H1 (cell line): ENCODE measurements around the gene DRG1. TPM values are rescaled to one million over a fixed set of nuclear protein-coding genes. Genes with fewer than 3 reads are reported as not detected.

Source experiments
- BRCA1 ChIP-seq: IDR thresholded peaks from 2 replicates; pipeline ENCODE4 v1.6.1; 2012; ENCODE audit warnings: low read depth, low read length, improper control_type of control experiment
- CBX8 ChIP-seq: fragments of 300-800, 300-1000 bp; sonication (generic); IDR thresholded peaks from 2 replicates; pipeline ENCODE4 v1.7.1; 2016; ENCODE audit warnings: low read depth, low read length, borderline replicate concordance
- CEBPB ChIP-seq: IDR thresholded peaks from 2 replicates; pipeline ENCODE4 v1.6.1; 2012; ENCODE audit warnings: low read depth, low read length
- CHD1 ChIP-seq: IDR thresholded peaks from 2 replicates; pipeline ENCODE4 v1.6.1; 2012; ENCODE audit warnings: low read depth, low read length, improper control_type of control experiment
- CREB1 ChIP-seq: IDR thresholded peaks from 2 replicates; pipeline ENCODE4 v1.6.1; 2012; ENCODE audit warnings: inconsistent platforms
- CTBP2 ChIP-seq: IDR thresholded peaks from 2 replicates; pipeline ENCODE4 v1.7.0; 2011; ENCODE audit warnings: borderline replicate concordance, mild to moderate bottlenecking, moderate library complexity, mixed read lengths, low read length; ENCODE audit not compliant: insufficient read depth, insufficient read length
- GTF2F1 ChIP-seq: IDR thresholded peaks from 2 replicates; pipeline ENCODE4 v1.6.1; 2012; ENCODE audit warnings: low read depth, low read length, improper control_type of control experiment, borderline replicate concordance
- HDAC2 ChIP-seq, 2 experiments: fragments of 300-600 bp in 1 of 2; sonication (generic) in 1 of 2; IDR thresholded peaks; 2 replicates each; pipeline ENCODE4 v1.6.1; 2011 to 2012; ENCODE audit warnings: low read depth in 2 of 2, low read length in 2 of 2, mild to moderate bottlenecking in 2 of 2, moderate library complexity in 2 of 2, borderline replicate concordance in 1 of 2, inconsistent platforms in 1 of 2
- KDM1A ChIP-seq: fragments of 200-600, 300-600 bp; sonication (generic); IDR thresholded peaks from 2 replicates; pipeline ENCODE4 v1.7.1; 2016; ENCODE audit warnings: mild to moderate bottlenecking, low read length, borderline replicate concordance
- NANOG ChIP-seq: IDR thresholded peaks from 2 replicates; pipeline ENCODE4 v1.6.1; 2011; ENCODE audit warnings: low read length, low read depth, mild to moderate bottlenecking, inconsistent platforms; ENCODE audit not compliant: insufficient read depth, poor library complexity, severe bottlenecking
- NRF1 ChIP-seq: IDR thresholded peaks from 2 replicates; pipeline ENCODE4 v1.6.1; 2011; ENCODE audit warnings: mild to moderate bottlenecking, low read depth, low read length, improper control_type of control experiment
- PHF8 ChIP-seq: fragments of 200-600 bp; sonication (generic); conservative IDR thresholded peaks from 2 replicates; pipeline ENCODE4 v1.7.1; 2012; ENCODE audit warnings: low read depth, mild to moderate bottlenecking, inconsistent platforms, low read length, moderate library complexity
- POLR2A ChIP-seq, 2 experiments: IDR thresholded peaks; 1 replicate in 1 of 2; 2 replicates in 1 of 2; pipeline ENCODE4 v1.6.1; 2011; ENCODE audit warnings: low read depth in 2 of 2, low read length in 2 of 2, mild to moderate bottlenecking in 2 of 2; ENCODE audit errors: control extremely low read depth in 1 of 2
- POLR2AphosphoS5 ChIP-seq: IDR thresholded peaks from 2 replicates; pipeline ENCODE4 v1.6.1; 2011; ENCODE audit warnings: low read depth, low read length
- POU5F1 ChIP-seq: IDR thresholded peaks from 2 replicates; pipeline ENCODE4 v1.6.1; 2011; ENCODE audit warnings: low read depth, mild to moderate bottlenecking, low read length, moderate library complexity
- RNF2 ChIP-seq: fragments of 200-900, 300-1000 bp; sonication (generic); IDR thresholded peaks from 2 replicates; pipeline ENCODE4 v1.7.1; 2016; ENCODE audit warnings: borderline replicate concordance, low read depth, mild to moderate bottlenecking, antibody characterized with exemption, low read length; ENCODE audit not compliant: poor library complexity, severe bottlenecking; ENCODE audit errors: missing control alignments
- SAP30 ChIP-seq: fragments of 300-600 bp; sonication (generic); IDR thresholded peaks from 2 replicates; pipeline ENCODE4 v1.7.1; 2012; ENCODE audit warnings: low read length, moderate library complexity, mild to moderate bottlenecking, inconsistent platforms; ENCODE audit not compliant: insufficient read depth, insufficient replicate concordance
- SIN3A ChIP-seq, 2 experiments: IDR thresholded peaks in 1 of 2; conservative IDR thresholded peaks in 1 of 2; 2 replicates each; pipeline ENCODE4 v1.6.1; 2011 to 2012; ENCODE audit warnings: low read length in 2 of 2, improper control_type of control experiment in 1 of 2, low read depth in 1 of 2, mild to moderate bottlenecking in 1 of 2
- SIRT6 ChIP-seq: IDR thresholded peaks from one replicate; pipeline ENCODE4 v1.7.1; 2012; ENCODE audit warnings: low read length, inconsistent platforms
- SRF ChIP-seq: IDR thresholded peaks from 2 replicates; pipeline ENCODE4 v1.6.1; 2011; ENCODE audit warnings: mild to moderate bottlenecking, low read depth, low read length, moderate library complexity
- TAF7 ChIP-seq: optimal IDR thresholded peaks from 2 replicates; pipeline ENCODE3; 2011; ENCODE audit warnings: low read depth, mild to moderate bottlenecking, inconsistent platforms, low read length, moderate library complexity, borderline replicate concordance
- YY1 ChIP-seq: IDR thresholded peaks from 2 replicates; pipeline ENCODE4 v1.6.1; 2011; ENCODE audit warnings: low read depth, mild to moderate bottlenecking, low read length
- polyA plus RNA-seq, 7 experiments: library from polyadenylated mRNA; depleted of rRNA in 3 of 7; stranded (reverse) in 5 of 7; unstranded in 2 of 7; fragments of >200 nt in 5 of 7; fragments of 200-250 nt in 2 of 7; gene quantifications; 1 replicate in 5 of 7; 2 replicates in 1 of 7; 4 replicates in 1 of 7; pipeline versions ENCODE4 v1.2.1 to v1.2.3, GENCODE V29; 2011 to 2013; ENCODE audit warnings: missing spikeins in 2 of 7, mixed read lengths in 2 of 7
- total RNA-seq: library from RNA; stranded (reverse); fragmentation: NEBNext Ultra II Directional; extraction: Animal tissue kit (Norgen Biotek cat#: 25700); gene quantifications from 2 replicates; pipeline ENCODE4 v1.2.1, GENCODE V29; 2021
- TF ChIP-seq, protein P1 (sequence below): IDR thresholded peaks from 2 replicates; pipeline ENCODE4 v1.6.1; 2012; ENCODE audit warnings: inconsistent platforms

DRG1 gene
- total and polyA plus RNA-seq, 2 of the 8 experiments (the other 6 are each of a cell fraction or from before 2014, with no cell fraction given), result 45.3 to 81.9 TPM

DNA sequence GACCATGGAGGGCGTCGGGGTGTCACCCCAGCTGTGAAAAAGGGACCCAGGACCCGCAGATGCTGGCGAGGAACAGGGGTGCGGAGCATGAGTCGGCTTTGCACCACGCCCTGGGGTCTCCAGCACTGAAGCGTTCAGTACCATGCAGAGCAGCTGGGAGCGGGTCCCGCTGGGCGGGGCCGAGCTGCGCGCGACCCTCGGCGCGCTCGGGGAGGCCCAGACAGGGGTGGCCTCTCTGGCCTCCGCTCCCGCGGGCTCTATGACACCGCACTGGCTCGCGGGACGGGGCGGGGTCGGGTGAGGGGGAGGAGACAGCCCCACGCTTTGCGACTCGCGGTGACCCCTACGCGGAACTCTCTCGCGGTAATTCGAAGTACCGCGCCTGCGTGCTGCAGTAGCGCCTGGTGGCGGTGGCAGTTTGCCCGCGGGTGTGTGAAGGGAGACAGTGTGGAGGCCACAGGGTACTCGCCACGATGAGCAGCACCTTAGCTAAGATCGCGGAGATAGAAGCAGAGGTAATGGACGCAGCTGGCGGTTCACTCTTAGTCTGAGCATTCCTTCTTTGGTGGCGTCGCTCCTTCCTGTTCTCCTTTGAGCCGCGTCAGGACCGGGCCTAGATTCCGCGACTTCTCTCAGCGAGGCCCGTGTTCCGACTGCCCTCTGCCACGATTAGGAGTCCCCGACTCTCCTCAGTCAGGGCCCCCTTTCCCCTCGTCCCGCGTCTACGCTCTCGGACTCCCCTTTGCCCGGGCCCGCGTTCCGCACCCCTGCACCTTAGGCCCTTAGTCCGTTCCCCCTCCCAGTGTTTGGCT lies at the start of gene DRG1 (continued):
- TF ChIP-seq HDAC2 (IDR thresholded peaks at IDR 0.05; ENCODE audit: borderline replicate concordance in 1 of 2, low read depth in 2 of 2, low read length in 2 of 2), result peak; percentile 75 to 86; a peak in 1 of 4 replicates
- TF ChIP-seq, protein P1, sequence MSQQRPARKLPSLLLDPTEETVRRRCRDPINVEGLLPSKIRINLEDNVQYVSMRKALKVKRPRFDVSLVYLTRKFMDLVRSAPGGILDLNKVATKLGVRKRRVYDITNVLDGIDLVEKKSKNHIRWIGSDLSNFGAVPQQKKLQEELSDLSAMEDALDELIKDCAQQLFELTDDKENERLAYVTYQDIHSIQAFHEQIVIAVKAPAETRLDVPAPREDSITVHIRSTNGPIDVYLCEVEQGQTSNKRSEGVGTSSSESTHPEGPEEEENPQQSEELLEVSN, result no peak
- TF ChIP-seq CHD1, result no peak
- TF ChIP-seq SRF, result no peak
- peak; percentile 96 for TF ChIP-seq POLR2AphosphoS5
- TF ChIP-seq SIN3A (conservative IDR thresholded peaks at IDR 0.05 in 1 of 2, IDR thresholded peaks at IDR 0.05 in 1 of 2; ENCODE audit: low read depth in 1 of 2, low read length in 2 of 2), result peak; percentile 26 to 86; a peak in 2 of 4 replicates
- peak; percentile 92 for TF ChIP-seq PHF8
- no peak for TF ChIP-seq KDM1A
- TF ChIP-seq CREB1, result peak; percentile 64; the same call in 1 of the 2 replicates
- peak; percentile 74 for TF ChIP-seq SAP30
- TF ChIP-seq GTF2F1, result no peak
- TF ChIP-seq RNF2, result no peak
- no peak for TF ChIP-seq YY1
- TF ChIP-seq NANOG, result no peak
- no peak for TF ChIP-seq TAF7
- TF ChIP-seq CBX8, result no peak
- TF ChIP-seq CEBPB, result no peak
- TF ChIP-seq CTBP2, result no peak
- peak; percentile 92 to 98 for TF ChIP-seq POLR2A (IDR thresholded peaks at IDR 0.05; ENCODE audit: control extremely low read depth in 1 of 2, low read depth in 2 of 2, low read length in 2 of 2)
- TF ChIP-seq NRF1, result peak; percentile 24; the same call in 1 of the 2 replicates
- peak; percentile 77 for TF ChIP-seq BRCA1
- TF ChIP-seq POU5F1, result no peak
- no peak for TF ChIP-seq SIRT6
